ENCODE results near the gene UTP25.

DNA sequence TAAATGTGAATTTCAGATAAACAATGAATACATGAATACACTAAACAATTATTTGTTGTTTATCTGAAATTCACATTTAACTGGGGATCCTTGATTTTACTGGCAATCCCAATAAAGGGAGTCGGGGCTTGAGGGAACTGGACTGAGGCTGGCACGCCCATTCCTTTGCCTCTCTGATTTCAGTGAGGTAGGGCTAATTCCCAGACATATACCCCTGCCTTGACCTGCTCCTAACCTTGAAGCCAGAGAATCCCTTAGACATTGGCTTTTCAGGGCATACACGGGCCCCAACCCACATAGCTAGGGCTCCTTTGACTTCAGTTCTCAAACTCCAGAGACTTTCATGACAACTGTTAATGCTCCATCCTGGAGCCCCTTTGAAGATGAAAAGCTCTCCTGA is 10.8 kb upstream of the UTP25 start:
- TF ChIP-seq, protein P1, sequence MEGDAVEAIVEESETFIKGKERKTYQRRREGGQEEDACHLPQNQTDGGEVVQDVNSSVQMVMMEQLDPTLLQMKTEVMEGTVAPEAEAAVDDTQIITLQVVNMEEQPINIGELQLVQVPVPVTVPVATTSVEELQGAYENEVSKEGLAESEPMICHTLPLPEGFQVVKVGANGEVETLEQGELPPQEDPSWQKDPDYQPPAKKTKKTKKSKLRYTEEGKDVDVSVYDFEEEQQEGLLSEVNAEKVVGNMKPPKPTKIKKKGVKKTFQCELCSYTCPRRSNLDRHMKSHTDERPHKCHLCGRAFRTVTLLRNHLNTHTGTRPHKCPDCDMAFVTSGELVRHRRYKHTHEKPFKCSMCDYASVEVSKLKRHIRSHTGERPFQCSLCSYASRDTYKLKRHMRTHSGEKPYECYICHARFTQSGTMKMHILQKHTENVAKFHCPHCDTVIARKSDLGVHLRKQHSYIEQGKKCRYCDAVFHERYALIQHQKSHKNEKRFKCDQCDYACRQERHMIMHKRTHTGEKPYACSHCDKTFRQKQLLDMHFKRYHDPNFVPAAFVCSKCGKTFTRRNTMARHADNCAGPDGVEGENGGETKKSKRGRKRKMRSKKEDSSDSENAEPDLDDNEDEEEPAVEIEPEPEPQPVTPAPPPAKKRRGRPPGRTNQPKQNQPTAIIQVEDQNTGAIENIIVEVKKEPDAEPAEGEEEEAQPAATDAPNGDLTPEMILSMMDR (IDR thresholded peaks at IDR 0.05; ENCODE audit: insufficient read depth, low read depth, low read length): no peak
- TF ChIP-seq EZH2 (IDR thresholded peaks at IDR 0.05; ENCODE audit: insufficient read depth, low read length): no peak

Measured in astrocyte (in vitro differentiated cells and primary cell).